Urinary bladder (tissue), 4 donors: Measurements from ENCODE around the gene CIAO3. TPM values are rescaled to one million over a fixed set of nuclear protein-coding genes. Genes with fewer than 3 reads are reported as not detected.
A peak's percentile ranks its signal among the peaks of the same experiment; 100 is the strongest.

Experiments used
- DNase-seq: peaks from one replicate; pipeline ENCODE4 v3.0.0-alpha.2; 2015; ENCODE audit errors: extremely low spot score
- H3K27ac ChIP-seq: one replicate; pipeline ENCODE4 v1.5.1; 2013; ENCODE audit warnings: low read depth, mild to moderate bottlenecking, moderate library complexity
- H3K36me3 ChIP-seq: one replicate; pipeline ENCODE4 v1.6.1; 2013; ENCODE audit warnings: mild to moderate bottlenecking, moderate library complexity; ENCODE audit not compliant: insufficient read depth
- H3K4me1 ChIP-seq: one replicate; pipeline ENCODE4 v1.6.1; 2013; ENCODE audit warnings: mild to moderate bottlenecking, moderate library complexity; ENCODE audit not compliant: insufficient read depth
- H3K4me3 ChIP-seq: one replicate; pipeline ENCODE4 v1.5.1; 2013; ENCODE audit warnings: low read depth, low read length
- WGBS: extraction: QIAGEN DNeasy Blood & Tissue Kit; methylation state at CpG from one replicate; pipeline ENCODE4 v1.1.7; 2013; 5-methylcytosine and 5-hydroxymethylcytosine counted together
- polyA plus RNA-seq: library from polyadenylated mRNA; stranded (reverse); fragments of 200-250 nt; gene quantifications from one replicate; pipeline ENCODE4 v1.2.3, GENCODE V29; 2013
- total RNA-seq: library from RNA; depleted of rRNA; stranded (reverse); fragments of >200 nt; gene quantifications from one replicate; pipeline ENCODE4 v1.2.3, GENCODE V29; 2014
- donor health status: healthy with polysubstance abuse.
- donor health status: healthy.

The CIAO3 gene
- 33.4 TPM for total RNA-seq
- polyA plus RNA-seq = 26.6 TPM

DNA sequence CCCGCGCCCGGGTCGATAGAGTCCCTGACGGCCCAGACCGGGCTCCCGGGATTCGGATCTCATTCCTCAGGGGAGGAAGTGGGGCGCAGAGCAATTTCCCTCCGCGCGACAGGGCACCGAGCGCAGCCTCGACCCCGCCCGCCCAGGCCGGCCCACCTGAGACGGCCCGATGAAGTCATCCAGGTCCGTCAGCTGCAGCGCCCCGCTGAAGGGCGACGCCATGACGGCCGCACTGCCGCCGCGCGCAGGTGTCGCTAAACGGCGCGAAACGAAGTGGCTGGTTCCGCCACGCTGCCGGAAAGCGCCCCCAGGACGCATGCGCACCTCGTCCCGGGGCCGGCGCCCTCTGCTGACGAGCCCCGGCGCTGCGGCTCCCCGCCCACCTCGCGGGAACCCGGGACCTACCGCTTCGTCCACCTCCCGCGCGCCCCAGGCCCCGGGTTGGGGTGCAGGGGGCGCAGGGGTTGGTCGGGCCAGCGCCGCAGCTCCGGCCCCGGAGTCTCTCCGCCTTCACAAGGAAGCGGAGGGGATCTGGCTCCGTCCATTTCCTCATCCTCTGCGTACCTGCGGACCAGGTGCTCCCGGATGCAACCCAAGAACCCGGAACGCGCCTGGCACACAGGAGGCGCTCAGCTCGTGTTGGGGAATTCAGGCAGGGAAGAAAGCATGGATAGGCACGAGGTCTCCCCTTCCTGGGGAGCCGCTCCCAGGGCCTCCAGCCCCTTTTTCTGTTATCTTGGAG is at the start of gene CIAO3:
TSS of gene CIAO3 (minus strand) at position 234 of the 742 bp plus-strand sequence. CDS start at position 222, 12 bp downstream.
- Histone ChIP-seq H3K27ac (no peak within 1 kb of the TSS), H3K36me3 (no peaks in the 10 kb centered on the region)

DNA sequence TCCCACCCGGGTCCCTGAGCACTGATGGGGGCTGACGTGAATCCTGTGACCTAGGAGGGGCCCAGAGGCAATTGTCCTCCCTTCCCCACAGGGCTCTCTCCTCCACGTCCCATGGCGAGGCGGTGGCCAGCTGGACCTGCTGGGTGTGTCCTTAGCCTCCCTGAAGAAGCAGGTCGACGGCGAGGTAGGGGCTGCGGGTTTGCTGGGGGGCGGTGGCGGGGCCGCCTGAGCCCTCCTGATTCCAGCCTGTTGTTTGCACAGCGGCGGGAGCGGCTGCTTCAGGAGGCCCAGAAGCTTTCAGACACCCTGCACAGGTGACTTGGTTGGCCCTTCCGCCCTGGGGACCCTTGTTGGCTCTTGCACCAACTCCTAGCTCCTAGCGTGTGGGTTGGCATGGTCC is 49.3 kb upstream of the CIAO3 start:
- WGBS = 93% methylated on average over 17 of the region's 17 CpGs
- no peaks in the 10 kb centered on the region for H3K36me3 ChIP-seq
- DNase-seq = no peak
- no peaks in the 10 kb centered on the region for H3K4me1 ChIP-seq
- H3K27ac ChIP-seq = no peak overlapping the region
- no peak overlapping the region for H3K4me3 ChIP-seq

More for the DNA sequence above, at the start of gene CIAO3:
- DNase-seq = no peak
- no peaks in the 10 kb centered on the region for H3K4me1 ChIP-seq
- peak within 1 kb of the TSS; percentile 96 for H3K4me3 ChIP-seq
- 1% methylated on average over 79 of the region's 79 CpGs for WGBS

GRCh38 chr16:789191-789850 is 48.5 kb upstream of the CIAO3 start:
- Histone ChIP-seq H3K27ac (no peak overlapping the region), H3K4me1 (no peaks in the 10 kb centered on the region), H3K4me3 (peak overlapping the region; percentile 52), H3K36me3 (no peaks in the 10 kb centered on the region)
- DNase-seq = no peak
- 69% methylated on average over 33 of the region's 33 CpGs for WGBS

- DNase-seq = peak; percentile 59
- Histone ChIP-seq H3K27ac (no peak within 1 kb of the TSS), H3K4me3 (peak within 1 kb of the TSS; percentile 90), H3K4me1 (no peaks in the 10 kb centered on the region), H3K36me3 (no peaks in the 10 kb centered on the region)
- under 1% methylated on average over 97 of the region's 97 CpGs for WGBS
Observed at GRCh38 chr16:788399-789126, 47.8 kb upstream of the CIAO3 start, which contains the start of gene CHTF18. CHTF18 (plus strand) TSS chr16:788620; CDS start chr16:788685, 65 bp downstream.

- WGBS = under 1% methylated on average over 45 of the region's 45 CpGs
- Histone ChIP-seq H3K36me3 (no peaks in the 10 kb centered on the region), H3K27ac (no peak within 1 kb of the TSS), H3K4me3 (peak within 1 kb of the TSS; percentile 90), H3K4me1 (no peaks in the 10 kb centered on the region)
- DNase-seq = no peak
Observed at GRCh38 chr16:787978-788398, 47.2 kb upstream of the CIAO3 start, which contains the start of gene RPUSD1. RPUSD1 (minus strand) TSS chr16:788381; CDS start chr16:787737, 644 bp downstream.

DNA sequence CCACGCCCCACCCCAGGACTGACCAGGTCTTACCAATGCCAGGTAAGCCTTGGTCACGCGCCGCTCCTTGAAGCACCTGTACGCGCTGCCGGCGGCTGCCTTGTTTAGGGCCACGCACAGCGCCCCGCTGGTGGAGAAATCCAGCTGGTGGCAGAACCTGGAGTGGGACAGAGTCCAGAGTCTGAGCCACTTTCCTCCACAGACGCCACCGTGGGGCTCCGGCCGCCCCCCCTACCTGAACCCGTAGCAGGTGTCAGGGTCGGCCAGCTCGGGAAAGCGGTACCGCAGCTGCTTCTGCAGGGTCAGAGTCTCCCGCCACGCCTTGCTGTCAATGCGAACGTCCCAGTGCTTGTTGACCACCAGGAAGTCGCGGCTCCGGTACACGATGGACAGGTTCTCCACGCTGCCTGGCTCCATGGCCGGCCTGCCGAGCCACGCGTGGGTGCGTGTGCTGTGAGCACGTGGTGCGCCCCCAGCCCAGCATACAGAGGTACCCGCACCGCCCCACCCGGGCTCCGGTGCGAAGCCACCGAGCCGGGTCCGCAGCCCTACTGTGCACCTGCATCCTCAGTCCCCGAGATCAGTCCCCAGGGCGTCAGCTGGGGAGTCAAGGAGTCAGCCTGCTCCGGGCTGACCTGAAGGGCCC is 46.6 kb upstream of the CIAO3 start:
- DNase-seq = no peak
- WGBS = 40% methylated on average over 47 of the region's 47 CpGs
- no peak overlapping the region for H3K27ac ChIP-seq
- no peaks in the 10 kb centered on the region for H3K4me1 ChIP-seq
- H3K4me3 ChIP-seq = peak overlapping the region; percentile 90
- no peaks in the 10 kb centered on the region for H3K36me3 ChIP-seq

DNA sequence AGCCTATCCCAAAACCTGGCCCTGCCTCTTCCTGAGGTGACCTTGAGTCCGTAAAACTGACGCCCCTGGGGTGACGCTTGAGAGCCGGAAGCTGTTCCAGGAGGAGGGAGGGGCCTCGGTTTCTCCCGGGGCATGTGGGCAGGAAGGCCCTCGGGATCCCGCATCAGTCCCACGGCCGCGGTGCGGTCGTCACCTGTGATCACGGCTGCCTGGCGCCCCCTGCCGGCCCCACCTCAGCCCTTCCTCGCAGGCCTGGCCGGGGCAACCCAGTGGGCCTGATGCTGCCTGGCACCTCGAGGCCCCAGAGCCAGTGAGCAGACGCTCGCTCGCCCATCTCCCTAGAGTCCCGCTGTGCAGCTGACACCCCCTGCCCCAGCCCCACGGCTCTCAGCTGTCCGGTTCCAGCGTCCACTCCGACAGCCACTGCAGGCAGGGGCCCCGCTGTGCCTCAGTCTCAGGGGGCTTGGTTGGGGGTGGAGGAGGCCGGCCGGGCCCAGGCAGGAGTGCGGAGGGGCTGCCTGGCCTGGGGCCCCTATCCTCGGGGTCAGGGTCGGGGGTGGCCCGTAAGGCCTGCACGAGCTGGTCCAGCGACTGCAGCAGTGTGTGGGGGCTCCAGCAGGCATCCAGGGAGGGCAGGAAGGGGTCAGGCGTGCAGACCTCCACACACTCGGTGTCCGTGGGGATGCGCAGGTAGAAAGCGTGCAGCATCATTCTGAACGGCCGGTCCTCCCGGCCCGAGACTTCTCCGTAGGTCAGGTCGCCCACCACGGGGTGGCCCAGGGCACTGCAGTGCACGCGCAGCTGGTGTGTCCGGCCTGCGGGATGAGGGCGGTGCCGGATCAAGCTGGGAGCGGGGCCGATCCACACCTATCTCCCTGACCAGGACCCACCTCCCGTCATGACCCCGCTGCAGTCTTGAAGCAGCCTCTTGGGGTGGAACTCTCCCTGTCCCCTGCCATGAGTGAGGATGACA is 45.1 kb upstream of the CIAO3 start:
- WGBS = 66% methylated on average over 58 of the region's 58 CpGs
- H3K4me1 ChIP-seq = no peaks in the 10 kb centered on the region
- H3K4me3 ChIP-seq = no peak overlapping the region
- DNase-seq = no peak
- H3K36me3 ChIP-seq = no peaks in the 10 kb centered on the region
- no peak overlapping the region for H3K27ac ChIP-seq

GRCh38 chr16:784431-784830 is 43.6 kb upstream of the CIAO3 start:
- H3K4me3 ChIP-seq = no peak overlapping the region
- 91% methylated on average over 19 of the region's 19 CpGs for WGBS
- H3K36me3 ChIP-seq = no peaks in the 10 kb centered on the region
- no peak for DNase-seq
- H3K27ac ChIP-seq = no peak overlapping the region
- H3K4me1 ChIP-seq = no peaks in the 10 kb centered on the region

DNA sequence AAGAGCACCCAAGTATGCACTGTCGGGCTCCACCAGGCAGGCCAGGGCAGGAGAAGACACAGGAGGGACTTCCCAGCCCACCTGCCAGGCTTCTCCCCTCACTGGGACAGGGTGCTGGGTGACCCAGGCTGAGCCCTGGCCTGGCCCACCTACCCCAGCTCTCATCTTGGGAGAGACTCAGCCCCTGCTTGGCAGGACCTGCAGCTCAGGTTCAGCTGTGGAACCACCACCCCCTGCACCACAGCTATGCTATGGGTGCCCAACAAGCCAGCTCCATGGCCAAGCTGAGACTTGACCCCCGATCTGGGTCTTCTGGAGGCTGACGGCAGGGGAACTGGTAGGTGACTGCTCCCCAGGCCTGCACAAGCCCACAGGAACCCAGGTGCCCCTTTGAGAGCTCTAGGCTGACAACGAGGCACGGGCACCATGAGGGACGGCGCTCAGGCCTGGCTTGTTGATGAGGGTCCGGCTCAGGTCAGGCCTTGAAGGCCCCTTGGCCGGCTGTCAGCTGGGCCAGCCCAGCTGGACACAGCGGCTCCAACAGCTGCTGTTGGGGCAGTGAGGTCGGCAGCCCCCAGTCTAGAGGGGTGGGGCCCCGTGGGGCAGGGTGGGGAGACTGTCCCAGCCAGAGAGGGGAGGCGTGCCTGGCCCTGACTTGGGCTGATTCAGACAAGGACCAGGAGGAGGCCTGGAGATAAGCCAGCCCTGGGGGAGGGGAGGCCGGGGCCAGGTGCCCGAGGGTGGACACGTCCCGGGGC is 42.8 kb upstream of the CIAO3 start:
- no peak for DNase-seq
- H3K36me3 ChIP-seq = no peaks in the 10 kb centered on the region
- no peak overlapping the region for H3K4me3 ChIP-seq
- 37% methylated on average over 17 of the region's 17 CpGs for WGBS
- H3K4me1 ChIP-seq = no peaks in the 10 kb centered on the region
- no peak overlapping the region for H3K27ac ChIP-seq

DNA sequence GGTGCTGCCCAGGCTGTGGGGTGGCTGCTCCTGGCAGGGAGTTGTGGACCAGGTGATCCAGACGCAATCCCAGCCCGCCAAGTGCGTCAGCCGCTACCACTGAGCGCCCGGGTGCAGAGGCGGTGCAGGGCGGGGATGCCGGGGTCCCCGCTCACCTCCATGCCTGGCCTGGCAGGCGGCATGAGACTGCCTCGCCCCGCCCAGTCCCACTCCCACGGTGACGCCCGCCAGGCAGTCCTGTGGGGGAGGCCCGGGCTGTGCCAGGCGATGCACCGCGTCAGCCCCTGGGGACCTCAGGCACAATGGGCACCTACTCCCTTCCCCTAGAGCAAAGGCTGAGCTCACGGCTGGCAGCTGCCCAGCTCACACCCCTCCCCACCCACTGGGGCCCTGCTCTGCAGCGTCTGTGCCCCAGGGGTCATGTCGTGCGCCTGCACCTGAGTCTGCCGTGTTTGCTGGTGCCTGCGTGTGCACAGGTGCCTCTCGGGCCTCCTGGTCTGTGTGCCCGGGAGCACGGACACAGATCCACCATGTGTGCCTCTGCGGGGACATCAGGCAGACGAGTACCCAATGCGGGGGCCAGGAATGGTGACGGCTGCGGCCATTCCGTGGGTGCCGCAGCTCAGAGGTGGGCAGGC is 42.1 kb upstream of the CIAO3 start:
- WGBS = 72% methylated on average over 36 of the region's 36 CpGs
- no peak for DNase-seq
- Histone ChIP-seq H3K36me3 (no peaks in the 10 kb centered on the region), H3K27ac (no peak overlapping the region), H3K4me3 (no peak overlapping the region), H3K4me1 (no peaks in the 10 kb centered on the region)

GRCh38 chr16:782258-782657 is 41.5 kb upstream of the CIAO3 start:
- Histone ChIP-seq H3K4me1 (no peaks in the 10 kb centered on the region), H3K27ac (no peak overlapping the region), H3K36me3 (no peaks in the 10 kb centered on the region), H3K4me3 (no peak overlapping the region)
- WGBS = 50% methylated on average over 6 of the region's 6 CpGs
- no peak for DNase-seq
